HepG2 (cell line): ENCODE results near the gene ELP4. TPM values are rescaled to one million over a fixed set of nuclear protein-coding genes. Genes with fewer than 3 reads are reported as not detected.

ENCODE experiments used
- ATAC-seq: fragments of 200-7000 bp; cut with Tn5 transposase; 3 replicates; pipeline ENCODE4 v1.9.1; 2020; ENCODE audit warnings: mild to moderate bottlenecking, moderate library complexity
- BruUV-seq: library from RNA; stranded (reverse); fragments of 400-500 nt; replicated peaks from 2 replicates; lab custom pipeline; 2021; lab: Mats Ljungman, UMichigan
- CTCF ChIA-PET: fragments of 300-600 bp; formaldehyde crosslinking; extraction: SDS; loops from one replicate; lab custom pipeline; 2021; ENCODE audit warnings: low total read pairs, inconsistent platforms, low intra/inter-chr PET ratio; lab: Yijun Ruan, JAX
- POLR2A ChIA-PET: fragments of 350-600 bp; sonication (Branson Sonifier 250); formaldehyde crosslinking; loops from one replicate; lab custom pipeline; 2020; ENCODE audit warnings: antibody characterized with exemption, inconsistent platforms; lab: Yijun Ruan, JAX
- DNase-seq: peaks from one replicate; pipeline ENCODE4 v3.0.0-alpha.2; 2015; ENCODE audit warnings: low spot score
- FAIRE-seq: peaks from 3 replicates; lab custom pipeline; 2011; peaks lifted over from hg19 to GRCh38; lab: Jason Lieb, UNC
- H2AFZ ChIP-seq: one replicate; pipeline ENCODE4 v1.6.1; 2011; ENCODE audit warnings: low read length, inconsistent platforms
- H3K27ac ChIP-seq: fragments of 300-600 bp; 3 replicates; pipeline ENCODE4 v1.8.0; 2011; ENCODE audit warnings: mixed run types, mild to moderate bottlenecking, mixed read lengths, low read length, inconsistent platforms; ENCODE audit not compliant: insufficient read depth; ENCODE audit errors: extremely low read length
- H3K27me3 ChIP-seq, 2 experiments: fragments of 200-600 bp in 1 of 2; 2 replicates in 1 of 2; 3 replicates in 1 of 2; pipeline versions ENCODE4 v1.6.0 to v1.8.0; 2011; ENCODE audit warnings: low read length in 2 of 2, mild to moderate bottlenecking in 2 of 2, moderate library complexity in 2 of 2, inconsistent platforms in 1 of 2; ENCODE audit not compliant: insufficient read depth in 2 of 2, control insufficient read depth in 1 of 2
- H3K36me3 ChIP-seq, 2 experiments: fragments of 200-600 bp in 1 of 2; replicated peaks in 1 of 2; 2 replicates in 1 of 2; 3 replicates in 1 of 2; pipeline versions ENCODE4 v1.5.1 to v1.8.0; 2011; ENCODE audit warnings: low read length in 2 of 2, inconsistent platforms in 1 of 2; ENCODE audit not compliant: insufficient read depth in 2 of 2, control insufficient read depth in 1 of 2
- H3K4me1 ChIP-seq: 2 replicates; pipeline ENCODE4 v1.5.1; 2012; ENCODE audit warnings: low read length, inconsistent platforms; ENCODE audit not compliant: insufficient read depth
- H3K4me2 ChIP-seq: 2 replicates; pipeline ENCODE4 v1.6.0; 2011; ENCODE audit warnings: low read depth, low read length, inconsistent platforms
- H3K4me3 ChIP-seq, 3 experiments: fragments of 200-600 bp in 1 of 3; sonication (generic), shearing (Covaris generic) in 1 of 3; replicated peaks in 1 of 3; 2 replicates each; pipeline ENCODE4 v1.5.1; 2011 to 2016; ENCODE audit warnings: low read length in 3 of 3, inconsistent platforms in 2 of 3, low read depth in 2 of 3, mild to moderate bottlenecking in 2 of 3, control low read depth in 1 of 3, mixed read lengths in 1 of 3; ENCODE audit not compliant: insufficient read depth in 1 of 3
- H3K79me2 ChIP-seq: one replicate; pipeline ENCODE4 v1.6.1; 2011; ENCODE audit warnings: low read length, inconsistent platforms; ENCODE audit not compliant: insufficient read depth
- H3K9ac ChIP-seq: 2 replicates; pipeline ENCODE4 v1.6.0; 2011; ENCODE audit warnings: mild to moderate bottlenecking, low read depth, low read length, inconsistent platforms; ENCODE audit not compliant: insufficient read depth
- H3K9me3 ChIP-seq: 2 replicates; pipeline ENCODE4 v1.5.1; 2012; ENCODE audit warnings: mild to moderate bottlenecking, low read length
- H4K20me1 ChIP-seq: 2 replicates; pipeline ENCODE4 v1.6.0; 2011; ENCODE audit warnings: inconsistent platforms, mild to moderate bottlenecking, low read length, moderate library complexity; ENCODE audit not compliant: insufficient read depth
- CEBPG ChIP-seq: IDR thresholded peaks from 2 replicates; pipeline ENCODE4 v1.6.1; 2016
- DNMT1 ChIP-seq: sonication (generic); formaldehyde crosslinking; IDR thresholded peaks from 2 replicates; pipeline ENCODE4 v1.5.1; 2020; ENCODE audit warnings: mild to moderate bottlenecking, missing genetic modification reagents
- DR1 ChIP-seq: sonication (generic); formaldehyde crosslinking; IDR thresholded peaks from 2 replicates; pipeline ENCODE4 v1.8.0; 2021; ENCODE audit warnings: mild to moderate bottlenecking, missing genetic modification reagents, inconsistent platforms
- KLF6 ChIP-seq: IDR thresholded peaks from 2 replicates; pipeline ENCODE4 v1.8.0; 2016; ENCODE audit warnings: missing biosample characterization, missing genetic modification reagents
- MAZ ChIP-seq, 2 experiments: sonication (generic) in 1 of 2; formaldehyde crosslinking in 1 of 2; IDR thresholded peaks; 2 replicates each; pipeline versions ENCODE4 v1.5.0 to v1.6.1; 2012 to 2020; ENCODE audit warnings: low read depth in 2 of 2, mild to moderate bottlenecking in 2 of 2, borderline replicate concordance in 1 of 2, improper control_type of control experiment in 1 of 2, low read length in 1 of 2, missing genetic modification reagents in 1 of 2, moderate library complexity in 1 of 2
- SMAD9 ChIP-seq: sonication (generic); formaldehyde crosslinking; IDR thresholded peaks from 2 replicates; pipeline ENCODE4 v1.5.1; 2020; ENCODE audit warnings: mild to moderate bottlenecking, missing genetic modification reagents
- SYNCRIP ChIP-seq: fragments of 200-400 bp; formaldehyde crosslinking; IDR thresholded peaks from 2 replicates; pipeline ENCODE4 v1.6.1; 2018; ENCODE audit warnings: mild to moderate bottlenecking, low read depth, low read length; ENCODE audit not compliant: insufficient read depth
- ZNF652 ChIP-seq: IDR thresholded peaks from 2 replicates; pipeline ENCODE4 v1.6.1; 2016; ENCODE audit warnings: low read depth, borderline replicate concordance
- ZNF83 ChIP-seq: sonication (generic); formaldehyde crosslinking; IDR thresholded peaks from 2 replicates; pipeline ENCODE4 v1.4.0; 2020; ENCODE audit warnings: missing genetic modification reagents, mild to moderate bottlenecking, borderline replicate concordance
- ZSCAN31 ChIP-seq: sonication (generic); formaldehyde crosslinking; IDR thresholded peaks from 2 replicates; pipeline ENCODE4 v1.5.0; 2020; ENCODE audit warnings: low read depth, mild to moderate bottlenecking, missing genetic modification reagents
- ZZZ3 ChIP-seq: sonication (generic); formaldehyde crosslinking; IDR thresholded peaks from 2 replicates; pipeline ENCODE4 v1.4.0; 2020; ENCODE audit warnings: missing genetic modification reagents, mild to moderate bottlenecking, borderline replicate concordance
- WGBS: methylation state at CpG from one replicate; pipeline ENCODE4 v1.1.6; 2017; ENCODE audit warnings: low lambda C conversion rate; 5-methylcytosine and 5-hydroxymethylcytosine counted together
- in situ Hi-C: cut with HindIII; loops from 2 replicates; pipeline ENCODE4 v1.10.0; 2017; ENCODE audit warnings: low pct_unique_long_range_greater_than_20kb; ENCODE audit not compliant: extremely low pct_ligation_motif_present
- intact Hi-C: fragments of 100-400 bp; cut with micrococcal nuclease; formaldehyde crosslinking; loops from one replicate; pipeline ENCODE4 v1.10.0; 2022; ENCODE audit not compliant: unreplicated experiment
- polyA plus RNA-seq, 8 experiments: library from polyadenylated mRNA; depleted of rRNA in 3 of 8; stranded (reverse) in 7 of 8; unstranded in 1 of 8; fragments of >200 nt; fragmentation: Illumina TruSeq in 4 of 8; extraction: Trizol in 4 of 8; gene quantifications; 2 replicates each; pipeline versions ENCODE4 v1.2.1 to v1.2.3, GENCODE V29; 2011 to 2016; ENCODE audit warnings: low read depth in 4 of 8, missing spikeins in 1 of 8, mixed read lengths in 1 of 8; ENCODE audit not compliant: insufficient read depth in 1 of 8
- total RNA-seq, 5 experiments: library from RNA; depleted of rRNA; stranded (reverse); fragments of >200 nt; fragmentation: Illumina TruSeq; extraction: Trizol; gene quantifications; 2 replicates each; pipeline ENCODE4 v1.2.3, GENCODE V29; 2016; ENCODE audit warnings: low read depth in 1 of 5
- TF ChIP-seq, protein P1 (sequence below): sonication (generic); formaldehyde crosslinking; IDR thresholded peaks from 2 replicates; pipeline ENCODE4 v1.5.1; 2020; ENCODE audit warnings: mild to moderate bottlenecking, missing genetic modification reagents

Gene ELP4
- total and polyA plus RNA-seq, 2 of the 13 experiments (the other 11 are each of a cell fraction or from before 2014, with no cell fraction given), result 12.8 to 19.1 TPM

DNA sequence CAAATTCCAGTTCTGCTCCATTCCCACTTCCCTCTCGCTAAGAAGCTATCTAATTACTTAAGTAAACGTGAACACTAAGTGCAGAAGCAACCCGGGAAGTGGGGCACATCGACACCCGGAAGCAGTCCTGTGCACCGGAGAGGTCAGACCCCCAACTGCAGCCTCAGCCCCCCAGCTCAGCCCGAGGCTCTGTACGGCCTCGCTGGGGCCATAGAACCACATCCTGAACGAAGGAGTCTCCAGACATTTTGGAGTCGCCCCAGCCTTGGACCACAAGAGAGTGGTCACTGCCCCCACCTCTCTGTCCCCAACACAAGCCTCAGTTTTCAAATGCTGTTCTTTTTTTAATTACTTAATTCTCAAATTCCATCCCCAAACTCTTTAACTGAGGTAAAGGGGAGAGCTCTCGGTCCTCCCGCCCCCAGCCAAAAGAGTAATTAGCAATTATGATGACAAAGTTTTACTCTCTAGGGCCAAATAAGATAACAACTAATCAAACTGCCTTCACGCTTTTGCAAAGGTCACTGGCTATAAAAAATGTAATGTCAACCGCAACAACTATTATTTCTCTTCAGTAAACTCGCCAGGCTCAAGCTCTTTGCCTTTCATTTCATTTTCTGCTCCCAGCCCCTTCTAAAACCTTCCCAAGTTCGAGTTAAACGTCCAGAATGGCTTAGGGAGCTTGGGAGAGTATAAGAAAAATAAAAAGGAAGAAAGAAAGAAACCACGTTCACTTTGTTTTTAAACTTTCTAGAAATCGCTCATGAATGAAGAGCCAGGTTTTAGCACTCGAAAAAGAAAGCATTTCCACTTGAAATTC lies 299.4 kb downstream of the ELP4 start:
- intact Hi-C loops, result no loop called here
- no peak overlapping the region for H3K9ac ChIP-seq

More for the DNA sequence above, 299.4 kb downstream of the ELP4 start:
- Histone ChIP-seq H2AFZ (no peak overlapping the region), H3K4me2 (no peak overlapping the region), H3K9me3 (no peaks in the 10 kb centered on the region), H3K27me3 (peaks cover 20 to 67% of the 10 kb centered on the region in 2 experiments; a peak in 4 of 5 replicates), H3K4me3 (peak overlapping the region in 1 of 3 experiments; percentile 16; a peak in 2 of 6 replicates), H3K4me1 (peaks cover 41% of the 10 kb centered on the region), H4K20me1 (peaks cover 5% of the 10 kb centered on the region; the same call in 1 of the 2 replicates), H3K27ac (no peak overlapping the region), H3K36me3 (no peaks in the 10 kb centered on the region), H3K79me2 (no peaks in the 10 kb centered on the region)
- no peak for TF ChIP-seq SMAD9 (CRISPR knock-in tag)
- TF ChIP-seq ZNF652, result no peak
- no peak for TF ChIP-seq SYNCRIP
- TF ChIP-seq KLF6 (CRISPR knock-in tag), result no peak
- no peak for TF ChIP-seq DR1
- no peak for TF ChIP-seq DNMT1 (CRISPR knock-in tag)
- no peak for TF ChIP-seq ZSCAN31
- TF ChIP-seq ZNF83 (CRISPR knock-in tag), result no peak
- no peak for TF ChIP-seq MAZ (IDR thresholded peaks at IDR 0.05; ENCODE audit: borderline replicate concordance, low read depth, low read length)
- TF ChIP-seq MAZ (CRISPR knock-in tag; IDR thresholded peaks at IDR 0.05; ENCODE audit: low read depth), result no peak
- TF ChIP-seq ZZZ3 (CRISPR knock-in tag), result no peak
- no peak for TF ChIP-seq CEBPG (CRISPR knock-in tag)
- TF ChIP-seq, protein P1, sequence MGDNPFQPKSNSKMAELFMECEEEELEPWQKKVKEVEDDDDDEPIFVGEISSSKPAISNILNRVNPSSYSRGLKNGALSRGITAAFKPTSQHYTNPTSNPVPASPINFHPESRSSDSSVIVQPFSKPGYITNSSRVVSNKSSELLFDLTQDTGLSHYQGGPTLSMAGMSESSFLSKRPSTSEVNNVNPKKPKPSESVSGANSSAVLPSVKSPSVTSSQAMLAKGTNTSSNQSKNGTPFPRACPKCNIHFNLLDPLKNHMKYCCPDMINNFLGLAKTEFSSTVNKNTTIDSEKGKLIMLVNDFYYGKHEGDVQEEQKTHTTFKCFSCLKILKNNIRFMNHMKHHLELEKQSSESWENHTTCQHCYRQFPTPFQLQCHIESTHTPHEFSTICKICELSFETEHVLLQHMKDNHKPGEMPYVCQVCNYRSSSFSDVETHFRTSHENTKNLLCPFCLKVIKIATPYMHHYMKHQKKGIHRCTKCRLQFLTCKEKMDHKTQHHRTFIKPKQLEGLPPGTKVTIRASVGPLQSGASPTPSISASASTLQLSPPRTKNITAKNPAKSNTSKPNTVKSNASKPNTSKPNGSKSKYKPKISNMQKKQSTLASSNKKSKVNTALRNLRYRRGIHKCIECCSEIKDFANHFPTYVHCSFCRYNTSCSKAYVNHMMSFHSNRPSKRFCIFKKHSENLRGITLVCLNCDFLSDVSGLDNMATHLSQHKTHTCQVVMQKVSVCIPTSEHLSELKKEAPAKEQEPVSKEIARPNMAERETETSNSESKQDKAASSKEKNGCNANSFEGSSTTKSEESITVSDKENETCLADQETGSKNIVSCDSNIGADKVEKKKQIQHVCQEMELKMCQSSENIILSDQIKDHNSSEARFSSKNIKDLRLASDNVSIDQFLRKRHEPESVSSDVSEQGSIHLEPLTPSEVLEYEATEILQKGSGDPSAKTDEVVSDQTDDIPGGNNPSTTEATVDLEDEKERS (CRISPR knock-in tag), result no peak
- DNase-seq (no peak), ATAC-seq (no peak), FAIRE-seq (no peak)
- no TSS peak for BruUV-seq
- WGBS, result 17% methylated on average over 21 of the region's 21 CpGs
- in situ Hi-C loops, result no loop called here
- CTCF ChIA-PET, result no interaction called here
- POLR2A ChIA-PET, result no interaction called here
